Sciatic nerve (tissue), 2 donors: ENCODE results near the gene MON1B. TPM values are rescaled to one million over a fixed set of nuclear protein-coding genes. Genes with fewer than 3 reads are reported as not detected.
A peak's percentile ranks its signal among the peaks of the same experiment; 100 is the strongest.

Source experiments
- ATAC-seq: fragments of 200-7000 bp; cut with Tn5 transposase; one replicate; pipeline ENCODE4 v1.9.1; 2020; ENCODE audit warnings: mild to moderate bottlenecking, moderate library complexity
- DNase-seq: peaks from one replicate; pipeline ENCODE4 v3.0.0-alpha.2; 2020; ENCODE audit warnings: low spot score
- intact Hi-C: fragments of 100-400 bp; cut with DNase I; formaldehyde crosslinking; loops from one replicate; pipeline ENCODE4 v1.14.2; 2022
- total RNA-seq: library from RNA; stranded (reverse); fragmentation: NEBNext Ultra II Directional; extraction: Animal tissue kit (Norgen Biotek cat#: 25700); gene quantifications from one replicate; pipeline ENCODE4 v1.2.1, GENCODE V29; 2021
- donor health status: DM: no; HTN: no; CAD: no.
- donor health status: DM: no; HTN: no; CAD: no.

MON1B gene
- total RNA-seq, 1 donor from 2014 or later: 45.4 TPM

DNA sequence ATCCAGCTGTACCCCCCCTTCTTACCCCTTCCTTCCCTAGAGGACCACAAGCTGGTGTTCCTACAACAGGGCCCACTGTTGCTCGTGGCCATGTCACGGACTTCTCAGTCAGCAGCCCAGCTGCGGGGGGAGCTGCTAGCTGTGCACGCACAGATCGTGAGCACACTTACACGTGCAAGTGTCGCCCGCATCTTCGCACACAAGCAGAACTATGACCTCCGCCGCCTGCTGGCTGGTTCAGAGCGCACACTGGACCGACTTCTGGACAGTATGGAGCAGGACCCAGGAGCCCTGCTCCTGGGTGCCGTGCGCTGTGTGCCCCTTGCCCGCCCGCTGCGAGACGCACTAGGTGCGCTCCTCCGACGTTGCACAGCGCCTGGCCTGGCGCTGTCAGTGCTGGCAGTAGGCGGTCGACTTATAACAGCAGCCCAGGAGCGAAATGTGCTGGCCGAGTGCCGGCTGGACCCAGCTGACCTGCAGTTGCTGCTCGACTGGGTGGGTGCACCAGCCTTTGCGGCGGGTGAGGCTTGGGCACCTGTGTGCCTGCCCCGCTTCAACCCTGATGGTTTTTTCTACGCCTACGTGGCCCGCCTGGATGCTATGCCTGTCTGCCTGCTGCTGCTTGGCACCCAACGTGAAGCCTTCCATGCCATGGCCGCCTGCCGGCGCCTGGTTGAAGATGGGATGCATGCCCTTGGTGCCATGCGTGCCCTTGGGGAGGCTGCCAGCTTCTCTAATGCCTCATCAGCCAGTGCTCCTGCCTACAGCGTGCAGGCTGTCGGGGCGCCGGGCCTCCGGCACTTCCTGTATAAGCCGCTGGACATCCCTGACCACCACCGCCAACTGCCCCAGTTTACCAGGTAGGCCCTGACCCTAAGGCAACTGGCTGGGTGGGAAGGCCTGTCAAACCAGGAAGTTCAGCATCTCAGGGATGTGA, 3.6 kb downstream of the MON1B start:
- intact Hi-C loops: no loop called here
- DNase-seq (no peak), ATAC-seq (no peak)

GRCh38 chr16:77195411-77195810, 4.4 kb downstream of the MON1B start:
- intact Hi-C loops: no loop called here
- DNase-seq: no peak
- ATAC-seq: no peak

- ATAC-seq: no peak
- intact Hi-C loops: no loop called here
Observed at GRCh38 chr16:77197747-77198146, 6.8 kb downstream of the MON1B start.

GRCh38 chr16:77199211-77199610, 8.2 kb downstream of the MON1B start, which contains the start of gene SYCE1L:
Gene SYCE1L, plus strand, starts transcription at chr16:77199408. Its CDS starts 44 bp downstream, at chr16:77199452.
- intact Hi-C loops: no loop called here
- DNase-seq: no peak
- no peak for ATAC-seq

More at GRCh38 chr16:77197747-77198146, 6.8 kb downstream of the MON1B start:
- no peak for DNase-seq

DNA sequence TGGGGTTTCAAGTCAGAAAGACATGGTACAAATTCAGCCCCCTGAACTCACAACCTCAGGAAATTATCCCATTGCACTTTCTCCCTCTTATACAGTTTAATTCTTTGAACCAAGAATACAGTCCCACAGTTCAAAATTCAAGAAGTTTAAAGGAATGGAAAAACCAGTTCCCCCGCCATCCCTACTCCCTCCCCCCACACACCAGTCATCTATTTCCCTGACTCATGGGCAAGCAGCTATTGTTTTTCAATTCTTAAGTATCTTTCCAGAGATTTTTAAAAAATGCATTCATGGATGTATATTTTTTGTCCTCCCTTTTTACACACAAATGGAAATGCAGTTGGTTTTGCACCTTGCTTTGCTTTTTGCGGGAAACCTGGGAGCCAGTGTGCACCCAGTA, 15.5 kb downstream of the MON1B start:
- no peak for ATAC-seq
- intact Hi-C loops: no loop called here
- DNase-seq: no peak

DNA sequence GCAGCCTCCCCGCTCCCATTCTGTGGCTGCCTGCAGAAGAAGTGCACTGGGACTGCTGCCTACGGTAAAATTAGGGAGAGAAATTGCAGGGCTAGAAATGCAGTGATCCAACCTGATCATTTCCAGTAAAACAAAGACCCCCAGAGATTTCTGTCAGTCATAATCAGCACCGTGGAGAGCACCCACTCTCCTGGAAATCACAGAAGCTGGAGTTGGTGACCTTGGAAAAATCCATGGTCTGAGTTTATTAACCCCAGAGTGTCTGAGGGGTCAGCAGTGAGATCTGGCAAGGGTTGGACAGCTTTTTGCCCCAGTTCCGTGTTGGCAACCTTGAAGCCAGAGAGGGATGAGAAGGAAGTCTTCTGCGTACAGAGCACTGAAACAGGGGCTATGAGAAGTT, 16.0 kb downstream of the MON1B start:
- intact Hi-C loops: no loop called here
- no peak for ATAC-seq
- DNase-seq: no peak

GRCh38 chr16:77208382-77208781, 17.4 kb downstream of the MON1B start:
- intact Hi-C loops: no loop called here
- ATAC-seq: no peak
- no peak for DNase-seq

- ATAC-seq: peak; percentile 74
- DNase-seq: no peak
- intact Hi-C loops: no loop called here
Observed at GRCh38 chr16:77211880-77212740, 21.1 kb downstream of the MON1B start.

DNA sequence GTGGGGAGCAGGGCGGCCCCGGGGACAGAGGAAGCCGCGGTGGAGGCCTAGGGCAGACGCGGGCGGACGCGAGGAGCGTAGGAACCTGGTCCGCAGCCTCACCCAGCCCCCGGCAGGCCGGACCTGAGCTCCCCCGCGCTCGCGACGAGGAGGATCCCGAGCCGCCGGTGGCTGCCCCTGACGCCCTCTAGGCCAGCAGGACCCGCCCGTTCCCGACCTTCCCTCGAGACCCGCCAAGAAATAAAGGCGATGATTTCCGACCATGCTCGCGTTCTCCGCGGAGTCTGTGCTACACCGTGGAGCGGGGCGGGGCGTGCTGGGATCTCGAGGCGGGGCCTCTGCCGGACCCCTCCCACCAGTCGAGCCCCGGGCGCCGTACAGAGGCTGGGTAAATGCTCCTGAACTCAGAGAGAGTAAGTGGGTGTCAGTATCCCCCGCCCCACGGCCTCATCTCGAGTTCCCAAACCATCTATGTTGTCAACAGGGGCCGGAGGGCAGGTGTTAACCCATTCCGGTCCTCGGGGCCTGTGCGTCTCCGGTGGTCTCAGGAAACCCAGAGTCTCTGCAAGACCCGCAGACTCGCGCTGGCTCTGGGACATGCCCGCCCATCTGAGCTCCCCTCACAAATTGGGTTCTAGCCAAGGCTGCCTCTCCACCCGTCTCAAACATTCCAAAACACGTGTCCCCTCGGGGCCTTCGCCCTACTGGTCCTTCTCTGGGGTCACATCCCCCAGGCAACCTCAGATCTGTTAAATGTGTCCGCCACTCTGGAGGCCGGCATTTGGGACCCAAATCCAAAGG, 22.0 kb downstream of the MON1B start:
- peak; percentile 93 for ATAC-seq
- DNase-seq: peak; percentile 80
- intact Hi-C loops: no loop called here

GRCh38 chr16:77213542-77214106, 22.6 kb downstream of the MON1B start:
- ATAC-seq: peak; percentile 20
- intact Hi-C loops: no loop called here
- DNase-seq: no peak

DNA sequence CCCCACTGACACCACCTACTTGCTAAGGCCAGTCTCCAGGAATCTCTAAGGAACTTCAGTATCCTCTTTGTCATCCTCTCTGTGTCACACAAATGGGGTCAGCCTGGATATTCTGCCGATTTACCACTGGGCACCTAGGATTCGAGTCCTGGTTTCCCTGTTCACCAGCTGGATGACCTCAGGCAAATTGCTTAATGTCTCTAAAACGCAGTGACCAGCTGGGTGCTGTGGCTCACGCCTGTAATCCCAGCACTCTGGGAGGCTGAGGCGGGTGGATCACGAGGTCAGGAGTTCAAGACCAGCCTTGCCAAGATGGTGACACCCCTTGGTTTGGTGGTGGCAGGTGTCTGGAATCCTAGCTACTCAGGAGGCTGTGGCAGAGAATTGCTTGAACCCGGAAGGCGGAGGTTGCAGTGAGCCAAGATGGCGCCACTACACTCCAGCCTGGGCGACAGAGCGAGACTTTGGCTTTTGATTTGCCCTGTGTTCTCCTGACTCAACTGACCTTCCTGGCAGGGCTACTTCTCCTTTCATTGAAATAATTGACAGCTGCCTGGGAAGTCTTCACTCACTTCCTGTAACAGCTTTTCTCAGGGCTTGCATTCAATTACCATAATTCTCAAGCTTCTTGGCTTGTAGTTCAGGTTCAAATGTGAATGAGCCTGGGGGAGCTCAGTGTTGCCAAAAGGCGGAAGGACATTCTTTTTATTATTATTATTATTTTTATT, 23.6 kb downstream of the MON1B start:
- no peak for DNase-seq
- intact Hi-C loops: no loop called here
- no peak for ATAC-seq

GRCh38 chr16:77219437-77219836, 28.4 kb downstream of the MON1B start:
- intact Hi-C loops: no loop called here
- DNase-seq (no peak), ATAC-seq (no peak)

DNA sequence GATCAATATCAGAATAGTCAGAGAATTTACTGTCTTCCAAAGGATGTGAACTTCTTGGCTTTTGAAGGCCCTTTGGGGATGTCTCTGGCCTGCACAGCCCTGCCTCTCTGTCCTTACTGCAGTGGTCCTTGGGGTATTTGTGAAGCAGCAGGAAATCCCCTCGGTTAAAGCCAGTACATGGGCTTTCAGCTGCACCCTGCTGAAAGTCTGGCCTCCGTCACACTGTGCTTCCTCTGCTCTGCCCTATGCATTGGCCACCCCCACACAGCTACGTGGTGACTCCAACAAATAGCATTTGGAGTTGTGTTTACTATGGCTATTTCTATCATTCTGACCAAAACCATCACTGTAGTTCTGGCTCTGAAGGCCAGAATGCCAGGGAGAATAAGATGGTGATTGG, 29.4 kb downstream of the MON1B start:
- intact Hi-C loops: no loop called here
- no peak for DNase-seq
- ATAC-seq: no peak

GRCh38 chr16:77221482-77221881, 30.5 kb downstream of the MON1B start:
- DNase-seq (no peak), ATAC-seq (no peak)
- intact Hi-C loops: no loop called here

GRCh38 chr16:77223184-77223583, 32.2 kb downstream of the MON1B start:
- intact Hi-C loops: no loop called here
- DNase-seq: no peak
- no peak for ATAC-seq

- no peak for ATAC-seq
- no peak for DNase-seq
- intact Hi-C loops: no loop called here
Observed at GRCh38 chr16:77225182-77225581, 34.2 kb downstream of the MON1B start.

GRCh38 chr16:77227745-77228144, 36.8 kb downstream of the MON1B start:
- no peak for DNase-seq
- no peak for ATAC-seq
- intact Hi-C loops: no loop called here

DNA sequence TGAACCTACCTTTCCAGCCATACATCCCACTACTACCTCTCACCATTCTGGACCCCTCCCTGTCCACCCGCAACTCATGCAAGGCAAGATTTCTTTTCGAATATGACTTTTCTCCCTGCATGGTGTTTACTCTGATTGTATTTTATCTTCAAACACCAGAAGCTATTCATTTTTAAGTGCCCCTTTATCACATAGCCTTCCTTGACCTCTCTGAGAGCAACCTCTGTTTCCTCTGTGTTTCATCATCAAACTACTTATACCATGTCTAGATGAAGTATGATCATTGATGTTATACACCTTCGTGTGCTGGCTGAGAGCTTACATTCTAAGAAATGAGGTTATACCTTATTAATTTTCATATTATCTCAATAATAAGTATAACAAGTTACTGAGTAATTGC, 40.1 kb downstream of the MON1B start:
- ATAC-seq (no peak), DNase-seq (no peak)
- intact Hi-C loops: no loop called here
